Stimulated activated CD4-positive, alpha-beta T cell treated with anti-CD3 and anti-CD28 coated beads, Interleukin-1b, Interleukin-23, amount 100 ng/mL, for 4 hours (primary cell): Measurements from ENCODE around the gene LUZP1.
"Not testable (repeated sequence)": the region's sequence is repeated elsewhere in the genome, so short reads cannot be mapped to it uniquely, and the experiment has no call there.

Experiments
- DNase-seq, 2 donors: peaks; one replicate each; pipeline ENCODE4 v3.0.0-alpha.2; 2020; ENCODE audit warnings: low read depth in 2 of 2

The LUZP1 gene

DNA sequence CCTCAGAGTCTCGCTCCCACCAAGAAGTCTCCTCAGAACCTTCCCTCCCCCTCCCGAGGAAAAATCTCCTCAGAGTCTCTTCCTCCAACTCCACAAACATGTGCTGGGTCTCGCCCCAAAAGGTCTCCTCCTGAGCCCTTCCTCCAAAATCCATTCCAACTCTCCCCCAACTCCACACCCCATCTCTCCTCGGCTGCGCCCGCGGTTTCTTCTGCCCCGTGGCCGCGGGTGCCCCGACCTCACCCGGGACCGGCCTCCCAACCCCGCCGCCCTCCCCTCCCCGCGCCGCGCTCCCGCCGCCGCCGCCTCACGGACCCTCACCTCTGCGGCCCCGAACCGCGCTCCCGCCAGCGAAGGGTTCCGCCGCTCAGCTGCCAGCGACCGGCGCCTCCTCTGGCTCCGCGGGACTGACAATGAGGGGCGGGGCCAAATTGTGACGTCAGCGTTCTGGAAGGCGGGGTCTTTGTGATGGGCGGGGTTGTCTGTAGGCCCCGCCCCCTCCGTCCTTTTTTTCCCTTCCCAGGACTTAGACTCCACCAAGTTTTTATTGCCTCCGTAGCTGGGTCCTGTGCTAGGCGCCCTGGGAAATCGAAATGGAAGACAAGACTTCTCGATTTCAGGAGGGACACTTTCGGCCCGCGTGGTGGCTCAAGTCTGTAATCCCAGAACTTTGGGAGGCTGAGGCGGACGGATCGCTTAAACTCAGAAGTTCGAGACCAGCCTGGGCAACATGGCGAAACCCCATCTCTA, at the start of gene LUZP1:
TSS of gene LUZP1 (minus strand) at position 412 of the 750 bp plus-strand sequence.
- peak; percentile 85 to 88 for DNase-seq

DNA sequence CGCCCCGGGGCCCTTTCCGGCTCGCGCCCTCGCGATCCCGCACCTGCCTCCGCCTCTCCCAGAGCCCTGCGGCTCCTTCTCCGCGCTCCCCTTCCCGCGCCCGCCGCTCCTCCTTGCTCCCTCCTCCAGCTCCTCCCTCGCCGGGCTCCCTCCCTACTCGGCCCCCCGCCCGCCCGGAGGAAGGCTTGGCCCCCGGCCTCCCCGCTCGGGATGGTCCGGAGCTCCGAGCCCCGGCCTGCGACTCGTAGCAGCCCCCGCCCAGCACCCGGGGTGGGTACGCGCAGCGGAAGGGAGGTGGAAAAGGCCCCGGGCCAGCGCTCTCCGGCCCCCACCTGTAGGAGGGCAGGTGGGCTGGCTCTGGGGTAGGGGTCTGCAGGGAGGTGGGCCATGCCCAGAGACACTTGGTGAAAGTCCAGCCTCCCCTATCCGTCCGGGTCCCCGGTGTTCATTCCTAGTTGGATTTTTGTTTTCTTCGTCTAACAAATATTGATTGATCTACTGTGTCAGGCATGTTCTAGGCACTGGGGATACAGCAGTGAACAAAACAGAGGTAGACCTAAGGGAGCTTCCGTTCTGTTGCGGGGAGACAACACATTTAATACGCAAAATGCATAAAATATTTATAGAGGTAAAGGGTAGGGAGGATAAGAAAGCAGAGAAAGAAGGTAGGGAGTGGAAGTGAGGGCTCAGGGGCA, 48.9 kb upstream of the LUZP1 start, which contains the start of gene HTR1D:
TSS of gene HTR1D (minus strand) at position 82 of the 695 bp plus-strand sequence. CDS start 23,283 bp downstream, outside the sequence.
- peak in 1 of 2 donors; percentile 1 for DNase-seq

DNA sequence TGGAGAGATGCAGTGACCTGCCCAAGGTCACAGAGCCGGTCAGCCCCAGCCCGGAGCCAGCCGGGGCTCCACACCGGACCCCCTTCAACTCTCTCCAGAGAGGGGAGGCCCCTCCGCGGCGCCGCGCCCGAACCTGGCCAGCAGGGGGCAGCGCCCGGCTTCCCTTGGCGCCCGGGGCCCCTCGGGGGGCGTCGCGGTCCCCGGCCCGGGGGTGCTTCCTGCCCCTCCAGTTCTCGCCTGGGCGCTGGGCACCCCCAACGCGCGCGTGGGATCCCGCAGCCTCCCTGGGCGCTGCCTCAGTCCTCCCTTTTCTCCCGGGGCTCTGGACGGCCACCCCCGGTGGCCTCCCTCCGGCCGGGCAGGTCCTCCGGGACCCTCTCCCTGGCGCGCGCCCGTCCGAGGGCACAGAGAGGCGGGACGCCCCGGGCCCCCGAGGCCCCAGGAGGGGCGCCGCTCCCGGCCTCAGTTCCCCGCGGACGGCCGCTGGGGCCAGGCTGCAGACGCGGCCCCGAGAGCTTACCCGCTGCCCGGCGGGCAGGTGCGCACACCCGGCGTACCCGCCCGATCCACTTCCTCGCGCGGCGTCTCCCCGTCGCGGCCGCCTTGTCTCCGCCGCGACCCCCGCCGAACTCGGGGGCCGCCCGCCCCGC, 48.2 kb upstream of the LUZP1 start:
- peak; percentile 20 to 41 for DNase-seq

DNA sequence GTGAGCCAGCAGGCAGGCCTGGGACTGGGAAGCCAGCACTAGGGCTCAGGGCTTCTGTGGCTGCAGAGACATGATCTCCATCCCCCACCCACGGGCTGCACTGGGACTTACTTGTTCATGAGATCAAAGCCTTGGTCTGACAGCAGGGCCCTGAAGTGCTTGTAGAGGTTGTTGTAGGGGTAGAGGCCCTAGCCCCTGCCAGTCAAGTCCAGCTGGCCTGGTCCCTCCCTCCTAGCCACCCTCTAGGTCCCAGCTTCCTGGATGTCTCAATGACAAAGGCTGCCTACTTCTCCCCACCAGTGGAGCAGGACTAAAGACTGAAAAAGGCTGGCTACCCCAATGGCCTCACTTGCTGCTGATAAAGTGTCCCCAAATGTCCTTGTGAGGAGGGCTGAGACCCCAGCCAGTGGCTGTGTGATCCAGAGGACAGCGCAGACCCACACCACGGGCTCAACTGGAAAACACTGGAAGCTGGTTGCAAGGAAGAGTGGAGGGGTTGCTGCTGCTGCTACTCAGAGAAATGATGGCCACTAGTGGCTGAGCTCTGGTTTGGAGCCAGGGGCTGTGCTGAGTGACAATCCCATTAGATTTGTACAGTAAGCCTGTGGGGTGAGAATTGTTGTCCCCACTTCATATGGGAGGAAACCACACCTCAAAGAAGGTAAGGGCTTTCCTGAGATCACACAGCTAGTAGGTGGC, 47.2 kb upstream of the LUZP1 start:
- DNase-seq = no peak

DNA sequence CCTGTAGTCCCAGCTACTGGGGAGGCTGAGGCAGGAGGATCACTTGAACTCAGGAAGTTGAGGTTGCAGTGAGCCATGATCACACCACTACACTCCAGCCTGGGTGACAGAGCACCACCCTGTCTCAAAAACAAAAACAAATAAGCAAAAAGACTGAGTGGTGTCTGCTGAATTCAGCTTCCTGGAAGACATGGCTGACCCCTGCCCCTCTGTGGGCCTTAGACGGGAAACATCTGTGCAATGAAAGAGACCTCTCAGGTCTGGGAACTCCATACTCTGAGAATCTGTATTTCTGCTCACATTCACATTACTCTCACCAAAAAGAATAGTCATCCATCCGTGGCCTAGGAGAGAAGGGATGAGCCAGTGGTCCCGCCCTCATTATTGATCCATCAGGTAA, 46.6 kb upstream of the LUZP1 start:
- no peak for DNase-seq

DNA sequence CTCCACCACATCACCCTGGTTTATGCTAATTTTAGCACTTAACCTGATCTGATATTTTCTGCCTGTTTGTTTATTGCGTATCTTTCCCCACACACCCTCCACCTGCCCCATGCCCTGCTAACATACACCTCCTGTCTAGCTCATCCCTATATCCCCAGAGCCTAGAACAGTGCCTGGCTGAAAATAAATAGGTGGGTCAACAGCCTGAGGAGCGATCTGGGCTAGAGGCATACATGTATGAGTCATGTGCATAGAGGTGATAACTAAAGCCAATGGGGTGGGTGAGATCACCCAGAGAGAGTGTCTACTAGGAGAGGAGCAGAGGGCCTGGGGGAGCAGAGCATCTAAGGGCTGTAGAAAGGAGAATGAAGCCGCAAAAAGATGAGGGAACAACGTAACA, 46.0 kb upstream of the LUZP1 start:
- no peak for DNase-seq

DNA sequence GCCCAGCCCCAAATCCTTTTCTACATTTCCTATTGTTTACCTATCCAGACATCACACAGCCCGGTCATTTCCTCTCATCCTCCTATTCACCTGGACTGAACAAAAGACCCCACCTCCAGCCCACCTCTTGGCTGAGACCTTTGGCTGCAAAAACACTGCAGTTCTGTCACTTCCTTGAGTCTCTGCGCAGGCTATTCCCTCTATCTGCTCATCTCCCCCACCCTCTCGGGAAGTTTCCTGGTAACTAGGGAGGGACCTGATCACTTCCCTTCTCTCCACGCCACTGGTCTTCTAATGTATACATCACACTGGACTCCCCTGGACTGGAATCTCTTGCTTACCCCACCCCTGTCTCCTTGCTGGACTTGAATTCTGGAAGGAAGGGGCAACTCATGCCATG, 43.3 kb upstream of the LUZP1 start:
- no peak for DNase-seq

DNA sequence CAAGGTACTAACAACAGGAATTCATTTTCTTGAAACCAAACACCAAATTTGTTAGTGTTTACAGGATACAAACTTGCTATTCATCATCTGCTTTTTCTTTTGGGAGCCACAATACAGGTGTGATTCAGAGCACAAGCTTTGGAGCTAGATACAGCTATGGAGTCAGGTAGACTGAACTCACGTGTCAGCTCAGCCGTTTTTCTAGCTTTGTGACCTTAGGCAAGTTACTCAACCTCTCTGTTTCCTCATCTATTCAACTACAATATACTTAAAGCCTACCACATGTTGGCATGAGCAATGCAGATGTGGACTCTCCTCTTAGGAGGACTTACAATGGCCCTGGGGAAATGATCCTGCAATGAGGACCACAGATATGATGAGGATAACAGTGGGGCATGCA, 42.3 kb upstream of the LUZP1 start:
- no peak for DNase-seq

DNA sequence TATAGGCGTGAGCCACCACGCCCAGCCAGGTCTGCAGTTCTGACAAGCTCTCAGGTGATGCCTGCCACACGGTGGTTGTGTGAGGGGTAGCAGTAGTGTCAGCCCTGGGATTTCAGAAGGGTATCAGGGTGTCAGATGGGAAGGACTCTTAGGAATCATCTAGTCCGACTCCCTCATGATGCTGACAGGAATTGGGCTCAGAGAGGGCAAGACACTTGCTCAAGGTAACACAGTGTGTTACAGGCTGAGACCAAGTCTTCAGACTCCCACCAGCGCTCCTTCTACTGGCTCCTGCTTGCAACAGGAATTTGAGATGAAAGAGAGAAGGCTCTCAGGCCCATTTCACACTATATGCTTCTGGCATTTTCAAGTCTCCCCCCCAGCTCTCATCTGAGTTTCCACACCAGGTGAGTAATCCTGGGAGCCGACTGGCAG, 41.7 kb upstream of the LUZP1 start:
- DNase-seq = no peak

DNA sequence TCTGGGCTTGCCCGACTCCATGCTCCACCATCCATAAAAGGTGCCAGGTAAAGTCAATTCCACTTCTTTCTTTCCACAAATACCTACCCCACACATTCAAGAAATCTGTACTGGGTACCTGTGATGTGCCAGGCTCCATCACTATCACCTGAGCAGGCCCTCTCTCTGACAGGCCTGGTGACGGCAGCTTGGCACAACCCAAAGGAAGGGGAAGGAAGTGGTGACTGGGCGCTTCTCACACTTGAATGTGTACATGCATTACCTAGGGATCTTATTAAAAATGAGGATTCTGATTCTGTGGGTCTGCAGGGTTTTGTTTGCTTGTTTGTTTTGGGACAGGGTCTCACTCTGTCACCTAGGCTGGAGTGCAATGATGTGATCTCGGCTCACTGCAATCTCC, 41.1 kb upstream of the LUZP1 start:
- no peak for DNase-seq

DNA sequence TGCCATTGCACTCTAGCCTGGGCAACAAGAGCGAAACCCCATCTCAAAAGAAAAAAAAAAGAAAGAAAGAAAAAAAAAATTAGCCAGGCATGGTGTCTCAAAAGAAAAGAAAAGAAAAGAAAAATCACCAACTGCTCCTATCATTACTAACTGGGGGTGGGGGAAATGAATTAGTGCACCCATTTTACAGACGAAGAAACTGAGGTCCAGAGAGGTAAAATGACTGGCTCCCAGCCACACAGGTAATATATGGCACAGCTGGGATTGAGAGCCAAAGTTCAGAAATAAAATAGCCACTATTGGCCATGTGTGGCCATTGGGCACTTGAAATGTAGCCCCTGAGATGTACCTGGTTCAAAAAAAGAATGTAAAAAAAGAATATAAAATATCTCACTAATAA, 39.9 kb upstream of the LUZP1 start:
- DNase-seq = no peak

DNA sequence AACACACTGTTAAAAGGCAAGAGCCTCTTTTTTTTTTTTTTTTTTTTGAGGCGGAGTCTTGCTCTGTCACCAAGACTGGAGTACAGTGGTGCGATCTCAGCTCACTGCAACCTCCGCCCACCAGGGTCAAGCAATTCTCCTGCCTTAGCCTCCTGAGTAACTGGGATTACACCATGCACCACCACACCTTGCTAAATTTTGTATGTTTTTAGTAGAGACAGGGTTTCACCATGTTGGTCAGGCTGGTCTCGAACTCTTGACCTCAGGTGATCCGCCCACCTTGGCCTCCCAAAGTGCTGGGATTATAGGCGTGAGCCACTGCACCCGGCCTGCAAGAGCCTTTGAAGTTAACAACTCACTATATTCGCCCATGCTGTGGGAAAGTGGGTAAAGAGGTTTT, 39.1 kb upstream of the LUZP1 start:
- not testable (repeated sequence) for DNase-seq

DNA sequence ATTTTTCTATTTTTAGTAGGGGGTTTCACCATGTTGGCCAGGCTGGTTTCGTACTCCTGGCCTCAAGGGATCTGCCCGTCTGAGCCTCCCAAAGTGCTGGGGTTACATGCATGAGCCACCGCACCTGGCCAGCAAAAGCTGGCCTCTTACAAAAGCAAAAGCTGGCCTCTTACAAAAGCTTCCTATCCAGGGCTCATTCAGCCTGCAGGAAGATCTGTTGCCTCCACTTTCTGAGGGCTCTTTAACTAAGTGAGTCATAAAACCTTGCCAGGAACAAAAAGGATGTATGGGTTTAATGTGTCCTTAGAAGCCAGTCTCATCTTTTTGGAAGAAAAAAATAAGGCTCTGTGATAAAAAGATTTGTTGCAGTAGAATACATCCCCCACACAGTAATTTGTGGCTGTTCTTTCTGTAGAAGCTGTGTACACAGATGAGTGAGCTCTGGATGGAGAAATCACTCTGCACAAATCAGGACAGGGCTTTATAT, 33.6 kb upstream of the LUZP1 start:
- no peak for DNase-seq

DNA sequence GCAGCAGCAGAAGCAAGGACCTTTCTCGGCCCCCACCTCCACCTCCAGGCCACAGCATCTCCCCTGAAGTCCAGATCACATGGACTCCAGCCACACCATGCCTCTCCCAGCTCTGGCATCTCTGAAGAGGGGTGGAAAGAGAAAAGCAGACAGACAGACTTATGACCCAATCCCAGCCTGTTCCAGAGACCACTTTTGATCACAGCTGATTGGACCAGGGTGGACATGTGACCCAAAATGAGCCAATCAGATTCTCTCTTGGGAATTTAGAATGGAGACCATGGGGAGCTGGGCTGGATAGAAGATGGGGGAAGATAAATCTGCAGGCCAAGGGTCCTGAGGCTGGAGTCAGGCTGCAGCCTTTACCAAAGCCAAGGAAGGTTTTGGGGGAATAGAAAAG, 32.2 kb upstream of the LUZP1 start:
- DNase-seq = no peak

DNA sequence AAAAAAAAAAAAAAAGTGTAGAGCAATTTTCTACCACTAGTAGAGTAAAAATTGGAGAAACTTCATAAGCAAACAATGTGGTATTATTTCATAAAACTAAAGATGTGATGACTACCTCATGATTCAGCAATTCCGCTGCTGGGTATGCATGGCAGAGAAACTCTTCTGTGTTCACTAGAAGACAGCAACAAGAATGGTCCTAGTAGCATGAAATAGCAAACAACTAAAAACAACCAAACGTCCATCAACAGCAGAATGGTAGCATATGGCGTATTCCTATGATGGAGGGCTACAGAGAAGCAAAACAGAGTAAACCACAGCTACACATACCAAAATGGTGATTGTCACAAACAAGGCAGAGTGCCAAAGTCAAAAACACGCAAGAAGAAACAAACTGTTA, 29.7 kb upstream of the LUZP1 start:
- no peak for DNase-seq

DNA sequence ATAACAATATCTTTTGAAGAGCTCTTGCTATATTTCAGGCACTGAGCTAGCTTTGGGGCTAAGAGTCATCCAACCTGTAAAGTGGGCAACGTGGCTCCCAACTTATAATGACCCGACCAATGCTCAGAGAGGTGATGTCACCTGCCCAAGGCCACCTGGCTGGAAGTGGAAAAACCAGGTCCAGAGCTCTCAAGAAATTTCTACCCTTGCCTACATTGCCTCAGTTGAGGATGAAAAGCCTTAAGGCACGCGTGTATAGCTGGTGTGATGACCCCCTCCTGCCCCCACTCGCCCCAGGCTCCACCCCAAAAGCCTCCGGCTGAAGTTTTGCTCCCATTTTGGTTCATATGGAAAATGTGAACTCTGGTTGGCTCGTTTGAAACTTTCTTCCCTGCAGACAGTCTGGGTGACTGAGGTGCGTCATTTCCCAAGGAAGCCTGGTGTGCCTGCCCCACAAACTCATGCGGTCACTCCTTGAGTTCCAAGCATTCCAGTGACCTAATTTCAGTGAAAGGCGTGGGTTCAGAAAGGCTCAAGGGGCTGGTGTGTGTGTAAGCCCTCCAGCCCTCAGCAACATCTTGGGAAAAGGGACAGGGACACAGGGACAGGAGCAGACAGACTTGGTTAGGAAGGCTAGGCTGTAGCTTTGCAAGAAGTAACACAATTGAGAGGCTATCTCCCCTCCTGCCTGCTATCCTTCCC, 28.1 kb upstream of the LUZP1 start:
- no peak for DNase-seq

DNA sequence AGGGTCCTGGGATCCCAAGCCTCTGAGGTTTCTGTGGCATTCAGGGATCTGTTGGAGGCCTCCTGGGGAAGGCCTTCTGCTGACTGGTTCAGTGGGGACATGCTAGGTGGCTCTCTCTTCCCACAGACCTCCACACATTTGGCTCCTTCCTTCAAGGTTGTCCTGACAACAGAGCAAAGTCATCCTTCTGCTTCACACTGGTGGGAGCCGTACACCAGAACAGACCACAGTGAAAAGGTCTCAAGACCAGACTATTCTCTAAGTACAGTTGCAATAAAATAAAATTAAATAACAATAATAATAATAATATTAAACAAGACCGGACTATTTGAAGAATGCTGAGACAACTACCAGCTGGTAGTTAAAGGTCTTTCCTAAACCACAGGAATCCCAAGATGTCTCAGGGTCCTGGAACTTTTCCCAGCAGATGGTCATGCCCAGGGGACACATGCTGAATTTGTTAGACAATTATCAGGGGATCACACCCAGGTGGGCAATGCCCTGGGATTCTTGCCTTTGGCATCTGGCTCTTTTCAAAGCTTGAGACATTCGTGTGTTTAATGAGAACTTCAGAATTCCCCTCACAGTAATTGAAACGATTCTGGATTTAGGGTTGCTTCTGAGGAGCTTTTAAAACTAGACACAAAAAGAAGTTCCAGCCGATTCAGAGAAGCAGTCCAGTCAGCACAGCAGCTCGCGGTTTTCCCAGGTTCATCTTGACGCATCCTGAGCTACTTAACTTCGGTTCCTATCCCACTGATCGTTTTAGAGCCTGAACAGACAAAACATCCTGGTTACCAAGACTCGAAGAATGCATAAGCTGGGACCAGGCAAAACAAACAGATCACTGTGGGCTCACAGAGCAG, 25.7 kb upstream of the LUZP1 start:
- no peak for DNase-seq

DNA sequence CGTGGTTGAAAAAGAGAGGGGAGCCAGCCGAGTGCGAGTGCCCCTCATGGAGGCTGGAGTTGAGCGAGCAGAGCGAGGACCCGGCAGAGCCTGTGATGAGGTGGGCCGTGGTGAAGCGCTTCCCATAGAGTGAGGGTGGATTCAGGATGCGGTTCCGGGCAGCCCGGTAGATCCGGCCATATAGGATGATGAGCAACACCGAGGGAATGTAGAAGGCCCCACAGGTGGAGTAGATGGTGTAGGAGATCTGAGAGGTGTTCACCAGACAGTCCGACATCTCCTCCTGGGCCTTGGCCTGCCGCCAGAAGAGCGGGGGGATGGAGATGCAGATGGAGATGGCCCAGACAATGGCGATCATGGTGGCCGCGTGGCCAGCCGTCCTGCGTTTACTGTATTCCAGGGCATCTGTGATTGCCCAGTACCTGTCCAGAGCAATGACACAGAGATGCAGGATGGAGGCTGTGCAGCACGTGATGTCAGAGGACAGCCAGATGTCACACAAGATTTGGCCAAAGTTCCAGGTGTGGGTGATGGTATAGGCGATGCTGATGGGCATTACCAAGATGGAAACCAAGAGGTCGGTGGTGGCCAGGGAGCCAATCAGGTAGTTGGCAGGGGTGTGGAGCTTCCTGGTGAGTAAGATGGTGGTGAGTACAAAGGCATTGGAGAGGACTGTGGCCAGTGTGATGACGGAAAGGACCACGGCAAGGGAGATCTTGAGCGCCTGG, 24.9 kb upstream of the LUZP1 start:
- no peak for DNase-seq

DNA sequence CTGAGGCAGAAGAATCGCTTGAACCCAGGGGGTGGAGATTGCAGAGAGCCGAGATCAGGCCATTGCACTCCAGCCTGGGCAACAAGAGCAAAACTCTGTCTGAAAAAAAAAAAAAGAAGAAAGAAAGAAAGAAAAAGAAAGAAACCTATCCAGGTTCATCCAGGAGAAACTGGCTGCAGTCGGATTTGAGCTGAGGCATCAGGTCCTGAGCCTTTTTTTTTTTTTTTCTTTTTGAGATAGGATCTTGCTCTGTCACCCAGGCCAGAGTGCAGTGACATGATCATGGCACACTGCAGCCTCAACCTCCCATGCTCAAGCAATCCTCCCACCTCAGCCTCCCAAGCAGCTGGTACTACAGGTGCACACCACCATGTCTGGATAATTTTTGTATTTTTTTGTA, 22.5 kb upstream of the LUZP1 start:
- no peak for DNase-seq
